B cell (primary cell): ENCODE data around the gene CLCNKA. TPM values are rescaled to one million over a fixed set of nuclear protein-coding genes. Genes with fewer than 3 reads are reported as not detected.
"Not testable (repeated sequence)": the region's sequence is repeated elsewhere in the genome, so short reads cannot be mapped to it uniquely, and the experiment has no call there.

ENCODE experiments used
- ATAC-seq: fragments of 200-7000 bp; cut with Tn5 transposase; one replicate; pipeline ENCODE4 v1.10.0; 2021; ENCODE audit warnings: low read depth, mild to moderate bottlenecking, moderate number of reproducible peaks, moderate library complexity
- CTCF ChIA-PET: fragments of 350-600 bp; sonication (Branson Sonifier 250); formaldehyde crosslinking; loops from one replicate; lab custom pipeline; 2021; ENCODE audit warnings: antibody characterized with exemption, inconsistent platforms; lab: Charles Lee
- POLR2A ChIA-PET: fragments of 350-600 bp; sonication (Branson Sonifier 250); formaldehyde crosslinking; loops from one replicate; lab custom pipeline; 2021; ENCODE audit warnings: antibody characterized with exemption; lab: Charles Lee
- DNase-seq: peaks from one replicate; pipeline ENCODE4 v3.0.0; 2013
- H2AFZ ChIP-seq: 2 replicates; pipeline ENCODE4 v1.6.1; 2012; ENCODE audit warnings: mild to moderate bottlenecking, low read depth, low read length; ENCODE audit not compliant: insufficient read depth, poor library complexity, severe bottlenecking
- H3K27ac ChIP-seq, 2 donors: 1 replicate in 1 of 2; 2 replicates in 1 of 2; pipeline ENCODE4 v1.5.1; 2012 to 2013; ENCODE audit warnings: low read length in 2 of 2, mild to moderate bottlenecking in 2 of 2, moderate library complexity in 1 of 2
- H3K27me3 ChIP-seq, 4 experiments: fragments of 200-600 bp in 1 of 4; sonication (generic) in 1 of 4; replicated peaks in 1 of 4; 1 replicate in 2 of 4; 2 replicates in 2 of 4; pipeline versions ENCODE4 v1.6.1 to v1.7.0; 2013 to 2016; ENCODE audit warnings: low read length in 3 of 4, mild to moderate bottlenecking in 2 of 4, mixed read lengths in 1 of 4, moderate library complexity in 1 of 4; ENCODE audit not compliant: insufficient read depth in 4 of 4, control insufficient read depth in 3 of 4; ENCODE audit errors: control extremely low read depth in 1 of 4
- H3K36me3 ChIP-seq, 2 experiments: replicated peaks in 1 of 2; 1 replicate in 1 of 2; 2 replicates in 1 of 2; pipeline versions ENCODE4 v1.6.1 to v1.7.1; 2013; ENCODE audit warnings: low read length in 1 of 2; ENCODE audit not compliant: insufficient read depth in 2 of 2, control insufficient read depth in 1 of 2; ENCODE audit errors: control extremely low read depth in 1 of 2, extremely low read depth in 1 of 2
- H3K4me1 ChIP-seq, 2 donors: fragments of 200-600 bp in 1 of 2; sonication (generic) in 1 of 2; 1 replicate in 1 of 2; 2 replicates in 1 of 2; pipeline versions ENCODE4 v1.5.1 to v1.6.1; 2013 to 2017; ENCODE audit warnings: low read length in 2 of 2; ENCODE audit not compliant: control insufficient read depth in 2 of 2, insufficient read depth in 2 of 2
- H3K4me2 ChIP-seq: replicated peaks from 2 replicates; pipeline ENCODE3; 2012; ENCODE audit warnings: mild to moderate bottlenecking, low read depth, low read length; ENCODE audit not compliant: poor library complexity, severe bottlenecking
- H3K4me3 ChIP-seq, 5 experiments: fragments of 200-600 bp in 1 of 5; sonication (generic) in 1 of 5; 1 replicate in 3 of 5; 2 replicates in 2 of 5; pipeline versions ENCODE4 v1.5.1 to v1.7.0; 2011 to 2016; ENCODE audit warnings: low read length in 4 of 5, mild to moderate bottlenecking in 4 of 5, low read depth in 2 of 5, control low read depth in 1 of 5, moderate library complexity in 1 of 5; ENCODE audit not compliant: insufficient read depth in 1 of 5; ENCODE audit errors: control extremely low read depth in 1 of 5, extremely low read depth in 1 of 5
- H3K79me2 ChIP-seq: fragments of 200-600 bp; sonication (generic); one replicate; pipeline ENCODE4 v1.6.0; 2016; ENCODE audit warnings: low read length; ENCODE audit not compliant: control insufficient read depth, insufficient read depth
- H3K9ac ChIP-seq: fragments of 200-600 bp; sonication (generic); 2 replicates; pipeline ENCODE4 v1.6.1; 2017; ENCODE audit warnings: mild to moderate bottlenecking, low read length, moderate library complexity
- H3K9me3 ChIP-seq, 3 donors: one replicate each; pipeline versions ENCODE4 v1.6.1 to v1.7.1; 2013; ENCODE audit warnings: low read length in 2 of 3; ENCODE audit not compliant: control insufficient read depth in 2 of 3, insufficient read depth in 1 of 3; ENCODE audit errors: control extremely low read depth in 1 of 3
- H4K20me1 ChIP-seq: 2 replicates; pipeline ENCODE4 v1.6.0; 2012; ENCODE audit warnings: mild to moderate bottlenecking, low read length; ENCODE audit not compliant: insufficient read depth, control insufficient read depth, poor library complexity, severe bottlenecking
- H3K27ac Mint-ChIP-seq: one replicate; pipeline ENCODE4 v1.8.0; 2021; ENCODE audit warnings: mixed read lengths
- H3K27me3 Mint-ChIP-seq: one replicate; pipeline ENCODE4 v1.8.0; 2021; ENCODE audit warnings: mixed read lengths
- H3K4me1 Mint-ChIP-seq: one replicate; pipeline ENCODE4 v1.8.0; 2021; ENCODE audit warnings: mixed read lengths
- H3K4me3 Mint-ChIP-seq: one replicate; pipeline ENCODE4 v1.8.0; 2021; ENCODE audit warnings: mixed read lengths
- H3K9me3 Mint-ChIP-seq: one replicate; pipeline ENCODE4 v1.8.0; 2022; ENCODE audit warnings: mixed read lengths; ENCODE audit not compliant: insufficient read depth
- CTCF ChIP-seq: fragments of 200-600 bp; IDR thresholded peaks from one replicate; pipeline ENCODE4 v1.8.0; 2022; ENCODE audit warnings: antibody characterized with exemption, mild to moderate bottlenecking
- EZH2 ChIP-seq: IDR thresholded peaks from 2 replicates; pipeline ENCODE4 v1.6.1; 2012; ENCODE audit warnings: borderline replicate concordance, low read depth, mild to moderate bottlenecking, moderate library complexity, low read length; ENCODE audit not compliant: insufficient read depth, poor library complexity, severe bottlenecking
- whole genome bisulfite sequencing: methylation state at CpG from one replicate; pipeline ENCODE4 v1.1.5; 2013; ENCODE audit warnings: missing lambda C conversion rate; ENCODE audit not compliant: insufficient coverage; 5-methylcytosine and 5-hydroxymethylcytosine counted together
- intact Hi-C: fragments of 100-400 bp; cut with micrococcal nuclease; formaldehyde crosslinking; loops from one replicate; pipeline ENCODE4 v1.10.0; 2022
- polyA plus RNA-seq: library from polyadenylated mRNA; depleted of rRNA; stranded (reverse); fragments of >200 nt; gene quantifications from 2 replicates; pipeline ENCODE4 v1.2.3, GENCODE V29; 2012
- total RNA-seq, 2 donors: library from RNA; stranded (reverse); fragments of 120-200 nt in 1 of 2; gene quantifications; 1 replicate in 1 of 2; 2 replicates in 1 of 2; pipeline versions ENCODE4 v1.2.3 to v1.2.4, GENCODE V29; 2013 to 2022

Gene CLCNKA
- total and polyA plus RNA-seq, 2 donors (not counting 1 experiment from before 2014, with no cell fraction given), result 0.03 TPM; not detected in 1

GRCh38 chr1:15975805-15976680, 45.8 kb upstream of the CLCNKA start, which contains the start of gene ZBTB17:
ZBTB17 (minus strand) TSS chr1:15976101; CDS start chr1:15948495, 27,606 bp downstream.
- WGBS, result 7% methylated on average over 42 of the region's 47 CpGs
- H2AFZ ChIP-seq, result peak within 1 kb of the TSS; percentile 87
- peak; percentile 81 for ATAC-seq
- CTCF ChIA-PET, result interaction anchor here (0.7 to 3.2 kb wide), 13 partner anchors 10 to 185 kb away, joined by 3 to 24 read pairs (median 5); partner anchors contain the start of gene SRARP
- no peaks in the 10 kb centered on the region for H3K27me3 ChIP-seq
- H3K4me3 ChIP-seq, result peak within 1 kb of the TSS; percentile 58 to 94 (median 88)
- H3K9me3 Mint-ChIP-seq, result no peaks in the 10 kb centered on the region
- DNase-seq, result peak; percentile 97
- H3K27ac Mint-ChIP-seq, result peak within 1 kb of the TSS; percentile 92
- H3K36me3 ChIP-seq, result peaks cover 2 to 21% of the 10 kb centered on the region in 2 experiments
- no peaks in the 10 kb centered on the region for H3K27me3 Mint-ChIP-seq
- H3K27ac ChIP-seq, result peak within 1 kb of the TSS; percentile 70 to 86
- peak within 1 kb of the TSS; percentile 88 for H3K4me2 ChIP-seq
- H3K4me1 Mint-ChIP-seq, result peaks cover 35% of the 10 kb centered on the region
- peak within 1 kb of the TSS; percentile 86 for H3K9ac ChIP-seq
- peaks cover 20 to 33% of the 10 kb centered on the region in 2 donors for H3K4me1 ChIP-seq
- no peaks in the 10 kb centered on the region for H3K9me3 ChIP-seq
- TF ChIP-seq EZH2 (no peak), CTCF (no peak)
- H3K4me3 Mint-ChIP-seq, result peak within 1 kb of the TSS; percentile 93
- H4K20me1 ChIP-seq, result no peaks in the 10 kb centered on the region
- intact Hi-C loops, result loop anchor here (1.0 to 10.0 kb wide), 4 partner anchors 10 to 389 kb away; partner anchors contain the start of gene SZRD1
- POLR2A ChIA-PET, result interaction anchor here (1.2 to 3.0 kb wide), 6 partner anchors 10 to 231 kb away, joined by 3 to 11 read pairs (median 8); no protein-coding TSS in a partner anchor
- H3K79me2 ChIP-seq, result peaks cover 62% of the 10 kb centered on the region

DNA sequence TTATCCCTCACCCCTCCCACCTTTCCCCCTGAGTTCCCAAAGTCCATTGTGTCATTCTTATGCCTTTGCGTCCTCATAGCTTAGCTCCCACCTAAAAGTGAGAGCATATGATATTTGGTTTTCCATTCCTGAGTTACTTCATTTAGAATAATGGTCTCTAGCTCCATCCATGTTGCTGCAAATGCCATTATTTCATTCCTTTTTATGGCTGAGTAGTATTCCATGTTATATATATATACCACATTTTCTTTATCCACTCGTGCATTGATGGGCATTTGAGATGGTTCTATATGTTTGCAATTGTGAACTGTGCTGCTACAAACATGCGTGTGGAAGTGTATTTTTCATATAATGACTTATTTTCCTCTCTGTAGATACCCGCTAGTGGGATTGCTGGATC, 43.9 kb upstream of the CLCNKA start:
- H3K4me3 ChIP-seq, H3K9ac ChIP-seq, POLR2A ChIA-PET, H3K4me2 ChIP-seq, H3K27me3 Mint-ChIP-seq, H3K36me3 ChIP-seq, H3K9me3 ChIP-seq, H3K27me3 ChIP-seq, H4K20me1 ChIP-seq, H3K9me3 Mint-ChIP-seq, ATAC-seq, DNase-seq, H2AFZ ChIP-seq, H3K27ac ChIP-seq, H3K27ac Mint-ChIP-seq, H3K4me3 Mint-ChIP-seq: not testable (repeated sequence)
- peaks cover 45% of the 10 kb centered on the region for H3K79me2 ChIP-seq
- peaks cover 20 to 29% of the 10 kb centered on the region in 2 donors for H3K4me1 ChIP-seq
- peaks cover 27% of the 10 kb centered on the region for H3K4me1 Mint-ChIP-seq
- no CpG with 5 or more reads among the region's 4 CpGs for WGBS
- intact Hi-C loops, result loop anchor here (10.0 kb wide), 1 partner anchor 387 kb away; the partner anchor contains the start of gene SZRD1
- CTCF ChIA-PET, result interaction anchor here (2.0 kb wide), 1 partner anchor 17 kb away, joined by 7 read pairs; no protein-coding TSS in a partner anchor
